Neural progenitor cell (in vitro differentiated cells): Measurements from ENCODE around the gene LCK.

Source experiments
- EZH2 ChIP-seq: fragments of 200-600 bp; sonication (generic); IDR thresholded peaks from 2 replicates; pipeline ENCODE4 v1.6.1; 2017; ENCODE audit warnings: antibody characterized with exemption, mild to moderate bottlenecking, moderate library complexity
- EZH2phosphoT487 ChIP-seq: fragments of 200-600 bp; sonication (generic); IDR thresholded peaks from 2 replicates; pipeline ENCODE4 v1.6.1; 2017; ENCODE audit warnings: antibody characterized with exemption
- TF ChIP-seq, protein P1 (sequence below): fragments of 200-600 bp; sonication (generic); IDR thresholded peaks from 2 replicates; pipeline ENCODE4 v1.5.1; 2017; ENCODE audit warnings: antibody characterized with exemption, mild to moderate bottlenecking

DNA sequence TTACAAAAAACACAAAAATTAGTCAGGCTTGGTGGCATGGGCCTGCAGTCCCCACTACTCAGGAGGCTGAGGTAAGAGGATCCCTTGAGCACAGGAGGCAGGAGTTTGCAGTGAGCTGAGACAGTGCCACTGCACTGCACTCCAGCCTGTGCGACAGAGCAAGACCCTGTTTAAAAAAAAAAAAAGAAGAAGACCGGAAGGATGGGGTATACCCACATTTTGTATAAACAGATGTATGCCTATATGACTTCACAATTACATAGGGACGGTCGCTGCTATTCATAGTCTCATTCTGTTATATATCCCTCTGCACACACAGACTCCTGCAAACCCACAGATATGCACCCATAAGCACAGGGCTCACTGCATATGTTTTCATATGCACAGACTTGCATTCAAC is 12.7 kb downstream of the LCK start:
- TF ChIP-seq, protein P1, sequence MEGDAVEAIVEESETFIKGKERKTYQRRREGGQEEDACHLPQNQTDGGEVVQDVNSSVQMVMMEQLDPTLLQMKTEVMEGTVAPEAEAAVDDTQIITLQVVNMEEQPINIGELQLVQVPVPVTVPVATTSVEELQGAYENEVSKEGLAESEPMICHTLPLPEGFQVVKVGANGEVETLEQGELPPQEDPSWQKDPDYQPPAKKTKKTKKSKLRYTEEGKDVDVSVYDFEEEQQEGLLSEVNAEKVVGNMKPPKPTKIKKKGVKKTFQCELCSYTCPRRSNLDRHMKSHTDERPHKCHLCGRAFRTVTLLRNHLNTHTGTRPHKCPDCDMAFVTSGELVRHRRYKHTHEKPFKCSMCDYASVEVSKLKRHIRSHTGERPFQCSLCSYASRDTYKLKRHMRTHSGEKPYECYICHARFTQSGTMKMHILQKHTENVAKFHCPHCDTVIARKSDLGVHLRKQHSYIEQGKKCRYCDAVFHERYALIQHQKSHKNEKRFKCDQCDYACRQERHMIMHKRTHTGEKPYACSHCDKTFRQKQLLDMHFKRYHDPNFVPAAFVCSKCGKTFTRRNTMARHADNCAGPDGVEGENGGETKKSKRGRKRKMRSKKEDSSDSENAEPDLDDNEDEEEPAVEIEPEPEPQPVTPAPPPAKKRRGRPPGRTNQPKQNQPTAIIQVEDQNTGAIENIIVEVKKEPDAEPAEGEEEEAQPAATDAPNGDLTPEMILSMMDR = no peak
- TF ChIP-seq EZH2 (no peak), EZH2phosphoT487 (no peak)
